NCI-H2107 treated with DMSO at 0.1 percent for 48 hours (cell line): ENCODE measurements around the gene PDXP.
"Not testable (repeated sequence)": the region's sequence is repeated elsewhere in the genome, so short reads cannot be mapped to it uniquely, and the experiment has no call there.

Source experiments
- DNase-seq: peaks from one replicate; lab custom pipeline; 2025; ENCODE audit not compliant: unreplicated experiment; lab: John Stamatoyannopoulos, UW

Gene PDXP

GRCh38 chr22:37696260-37696656 lies 37.7 kb downstream of the PDXP start:
- DNase-seq = not testable (repeated sequence)

- DNase-seq = peak; percentile 78
Measured at GRCh38 chr22:37696657-37697537, 38.4 kb downstream of the PDXP start, which contains the start of gene TRIOBP. TRIOBP (plus strand) TSS chr22:37697048; CDS start chr22:37701366, 4,318 bp downstream.

GRCh38 chr22:37697538-37697835 lies 39.0 kb downstream of the PDXP start:
- DNase-seq = no peak

- DNase-seq = no peak
Measured at GRCh38 chr22:37701141-37701786, 42.7 kb downstream of the PDXP start.

GRCh38 chr22:37703906-37704305 lies 45.4 kb downstream of the PDXP start:
- no peak for DNase-seq

- DNase-seq = no peak
Measured at GRCh38 chr22:37704645-37705044, 46.1 kb downstream of the PDXP start.

GRCh38 chr22:37705205-37705604 lies 46.7 kb downstream of the PDXP start:
- DNase-seq = no peak

GRCh38 chr22:37708580-37709444 lies 50.3 kb downstream of the PDXP start:
- DNase-seq = peak; percentile 69

GRCh38 chr22:37709445-37709765 lies 50.9 kb downstream of the PDXP start:
- peak; percentile 69 for DNase-seq

- no peak for DNase-seq
Measured at GRCh38 chr22:37710675-37711074, 52.2 kb downstream of the PDXP start.

- no peak for DNase-seq
Measured at GRCh38 chr22:37711490-37711889, 53.0 kb downstream of the PDXP start.

- DNase-seq = no peak
Measured at GRCh38 chr22:37713761-37714160, 55.2 kb downstream of the PDXP start.

- no peak for DNase-seq
Measured at GRCh38 chr22:37714634-37715033, 56.1 kb downstream of the PDXP start.

- no peak for DNase-seq
Measured at GRCh38 chr22:37715760-37716159, 57.2 kb downstream of the PDXP start.
